SK-N-SH treated with all-trans-retinoic acid at 6 μM for 48 hours (cell line): Measurements from ENCODE around the gene KCNB1.

Source experiments
- ATAC-seq: fragments of 200-7000 bp; cut with Tn5 transposase; 3 replicates; pipeline ENCODE4 v1.9.1; 2020; ENCODE audit warnings: mild to moderate bottlenecking, moderate library complexity
- ARNTL ChIP-seq: fragments of 450-650 bp; formaldehyde crosslinking; IDR thresholded peaks from 2 replicates; pipeline ENCODE4 v1.5.0; 2020; ENCODE audit warnings: low read depth, mild to moderate bottlenecking, moderate library complexity, borderline replicate concordance
- BACH2 ChIP-seq: fragments of 250-450 bp; sonication (Bioruptor Pico); IDR thresholded peaks from 2 replicates; pipeline ENCODE4 v1.9.0; 2021; ENCODE audit warnings: mild to moderate bottlenecking, borderline replicate concordance
- CREB5 ChIP-seq: fragments of 250-450 bp; sonication (Bioruptor Pico); IDR thresholded peaks from 2 replicates; pipeline ENCODE4 v1.5.1; 2020; ENCODE audit warnings: low read depth, mild to moderate bottlenecking, moderate library complexity
- CSDC2 ChIP-seq: fragments of 250-450 bp; sonication (Bioruptor Pico); IDR thresholded peaks from 2 replicates; pipeline ENCODE4 v1.5.0; 2020; ENCODE audit warnings: mild to moderate bottlenecking, moderate library complexity
- CSRNP3 ChIP-seq: fragments of 250-450 bp; sonication (Bioruptor Pico); IDR thresholded peaks from 2 replicates; pipeline ENCODE4 v1.5.1; 2021; ENCODE audit warnings: mild to moderate bottlenecking, moderate library complexity
- ESRRG ChIP-seq: fragments of 250-450 bp; sonication (Bioruptor Pico); IDR thresholded peaks from 2 replicates; pipeline ENCODE4 v1.6.1; 2021; ENCODE audit warnings: mild to moderate bottlenecking
- GLIS3 ChIP-seq: fragments of 250-450 bp; sonication (Bioruptor Pico); IDR thresholded peaks from 2 replicates; pipeline ENCODE4 v1.5.0; 2020; ENCODE audit warnings: mild to moderate bottlenecking, moderate library complexity
- ISL1 ChIP-seq: fragments of 250-450 bp; sonication (Bioruptor Pico); IDR thresholded peaks from 2 replicates; pipeline ENCODE4 v2.1.2; 2022; ENCODE audit warnings: mild to moderate bottlenecking, moderate library complexity
- OSR1 ChIP-seq: fragments of 250-450 bp; sonication (Bioruptor Pico); IDR thresholded peaks from 2 replicates; pipeline ENCODE4 v1.8.0; 2022; ENCODE audit warnings: moderate library complexity, mild to moderate bottlenecking, inconsistent platforms
- PATZ1 ChIP-seq: fragments of 250-450 bp; sonication (Bioruptor Pico); IDR thresholded peaks from 2 replicates; pipeline ENCODE4 v1.8.0; 2020; ENCODE audit warnings: mild to moderate bottlenecking, moderate library complexity, borderline replicate concordance
- PPARA ChIP-seq: fragments of 250-450 bp; sonication (Bioruptor Pico); IDR thresholded peaks from 2 replicates; pipeline ENCODE4 v1.5.0; 2020; ENCODE audit warnings: mild to moderate bottlenecking, borderline replicate concordance
- RARB ChIP-seq: fragments of 250-450 bp; sonication (Bioruptor Pico); IDR thresholded peaks from 2 replicates; pipeline ENCODE4 v1.8.0; 2021; ENCODE audit warnings: mild to moderate bottlenecking, moderate library complexity
- SNAI2 ChIP-seq: fragments of 250-450 bp; sonication (Bioruptor Pico); IDR thresholded peaks from 2 replicates; pipeline ENCODE4 v1.5.0; 2020; ENCODE audit warnings: mild to moderate bottlenecking, moderate library complexity
- TCF4 ChIP-seq: fragments of 250-450 bp; sonication (Bioruptor Pico); IDR thresholded peaks from 2 replicates; pipeline ENCODE4 v1.8.0; 2021; ENCODE audit warnings: mild to moderate bottlenecking, moderate library complexity, borderline replicate concordance
- TOX ChIP-seq: fragments of 250-450 bp; sonication (Bioruptor Pico); IDR thresholded peaks from 2 replicates; pipeline ENCODE4 v1.8.0; 2021; ENCODE audit warnings: mild to moderate bottlenecking, moderate library complexity, borderline replicate concordance
- TSHZ2 ChIP-seq: fragments of 250-450 bp; sonication (Bioruptor Pico); IDR thresholded peaks from 2 replicates; pipeline ENCODE4 v1.5.0; 2020; ENCODE audit warnings: mild to moderate bottlenecking, moderate library complexity
- ZC3H10 ChIP-seq: fragments of 250-450 bp; sonication (Bioruptor Pico); IDR thresholded peaks from 2 replicates; pipeline ENCODE4 v1.5.1; 2021; ENCODE audit warnings: mild to moderate bottlenecking, moderate library complexity
- ZFP3 ChIP-seq: fragments of 250-450 bp; sonication (Bioruptor Pico); IDR thresholded peaks from 2 replicates; pipeline ENCODE4 v1.5.0; 2020; ENCODE audit warnings: mild to moderate bottlenecking, moderate library complexity
- ZFP30 ChIP-seq: fragments of 450-650 bp; formaldehyde crosslinking; IDR thresholded peaks from 2 replicates; pipeline ENCODE4 v1.5.0; 2022; ENCODE audit warnings: mild to moderate bottlenecking, moderate library complexity
- ZNF565 ChIP-seq: fragments of 450-650 bp; formaldehyde crosslinking; conservative IDR thresholded peaks from 2 replicates; pipeline ENCODE4 v1.5.0; 2020; ENCODE audit warnings: low read depth, mild to moderate bottlenecking, moderate library complexity
- ZNF70 ChIP-seq: fragments of 450-650 bp; formaldehyde crosslinking; IDR thresholded peaks from 2 replicates; pipeline ENCODE4 v1.5.0; 2020; ENCODE audit warnings: mild to moderate bottlenecking, moderate library complexity
- ZNF8 ChIP-seq: fragments of 450-650 bp; formaldehyde crosslinking; IDR thresholded peaks from 2 replicates; pipeline ENCODE4 v1.5.0; 2020; ENCODE audit warnings: mild to moderate bottlenecking, moderate library complexity
- TF ChIP-seq, protein P1 (sequence below): fragments of 250-450 bp; sonication (Bioruptor Pico); IDR thresholded peaks from 2 replicates; pipeline ENCODE4 v1.8.0; 2021; ENCODE audit warnings: low read depth, mild to moderate bottlenecking, moderate library complexity, borderline replicate concordance

The KCNB1 gene

GRCh38 chr20:49323622-49324238 lies 158.7 kb downstream of the KCNB1 start:
- TF ChIP-seq ESRRG (CRISPR knock-in tag): no peak
- TF ChIP-seq ZNF565: no peak
- TF ChIP-seq, protein P1, sequence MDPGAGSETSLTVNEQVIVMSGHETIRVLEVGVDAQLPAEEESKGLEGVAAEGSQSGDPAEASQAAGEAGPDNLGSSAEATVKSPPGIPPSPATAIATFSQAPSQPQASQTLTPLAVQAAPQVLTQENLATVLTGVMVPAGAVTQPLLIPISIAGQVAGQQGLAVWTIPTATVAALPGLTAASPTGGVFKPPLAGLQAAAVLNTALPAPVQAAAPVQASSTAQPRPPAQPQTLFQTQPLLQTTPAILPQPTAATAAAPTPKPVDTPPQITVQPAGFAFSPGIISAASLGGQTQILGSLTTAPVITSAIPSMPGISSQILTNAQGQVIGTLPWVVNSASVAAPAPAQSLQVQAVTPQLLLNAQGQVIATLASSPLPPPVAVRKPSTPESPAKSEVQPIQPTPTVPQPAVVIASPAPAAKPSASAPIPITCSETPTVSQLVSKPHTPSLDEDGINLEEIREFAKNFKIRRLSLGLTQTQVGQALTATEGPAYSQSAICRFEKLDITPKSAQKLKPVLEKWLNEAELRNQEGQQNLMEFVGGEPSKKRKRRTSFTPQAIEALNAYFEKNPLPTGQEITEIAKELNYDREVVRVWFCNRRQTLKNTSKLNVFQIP: no peak
- TF ChIP-seq ZNF8 (CRISPR knock-in tag): no peak
- TF ChIP-seq GLIS3 (CRISPR knock-in tag): no peak
- ATAC-seq: peak; percentile 79

- peak; percentile 84 for ATAC-seq
- TF ChIP-seq RARB (CRISPR knock-in tag): no peak
- no peak for TF ChIP-seq ARNTL (CRISPR knock-in tag)
- TF ChIP-seq, protein P1: no peak
- no peak for TF ChIP-seq ZFP30 (CRISPR knock-in tag)
- no peak for TF ChIP-seq PATZ1 (CRISPR knock-in tag)
- TF ChIP-seq ZNF565: no peak
- TF ChIP-seq CSRNP3: no peak
- TF ChIP-seq ZNF70 (CRISPR knock-in tag): no peak
- TF ChIP-seq ISL1: no peak
- no peak for TF ChIP-seq SNAI2 (CRISPR knock-in tag)
- no peak for TF ChIP-seq OSR1
- TF ChIP-seq ESRRG (CRISPR knock-in tag): no peak
- TF ChIP-seq ZFP3 (CRISPR knock-in tag): no peak
- TF ChIP-seq TCF4 (CRISPR knock-in tag): no peak
- no peak for TF ChIP-seq ZC3H10 (CRISPR knock-in tag)
- TF ChIP-seq ZNF8 (CRISPR knock-in tag): no peak
- TF ChIP-seq, all 23 proteins: peak for 0
Observed at GRCh38 chr20:49320460-49320859, 162.0 kb downstream of the KCNB1 start.

GRCh38 chr20:49319208-49319809 lies 163.2 kb downstream of the KCNB1 start:
- no peak for ATAC-seq
- TF ChIP-seq BACH2 (CRISPR knock-in tag) (no peak), TOX (CRISPR knock-in tag) (no peak), TCF4 (CRISPR knock-in tag) (no peak), GLIS3 (CRISPR knock-in tag) (no peak), SNAI2 (CRISPR knock-in tag) (no peak), TSHZ2 (CRISPR knock-in tag) (no peak), CSDC2 (no peak), ZNF565 (no peak), CREB5 (CRISPR knock-in tag) (no peak), ZFP3 (CRISPR knock-in tag) (no peak), ZNF8 (CRISPR knock-in tag) (no peak), PPARA (CRISPR knock-in tag) (no peak), ZC3H10 (CRISPR knock-in tag) (no peak), ZFP30 (CRISPR knock-in tag) (no peak), RARB (CRISPR knock-in tag) (no peak)
- TF ChIP-seq, protein P1: no peak
